T-helper 2 cell treated with Interferon-gamma antibody and Interleukin-4, amounts not matched to agents 5 μg/mL and 100 μg/mL, for 36 hours (primary cell): Measurements from ENCODE around the gene PRPF6.

ENCODE experiments used
- DNase-seq: peaks from one replicate; pipeline ENCODE4 v3.0.0; 2021; ENCODE audit warnings: low spot score
- H3K27ac Mint-ChIP-seq: one replicate; pipeline ENCODE4 v1.8.0; 2021; ENCODE audit warnings: mild to moderate bottlenecking, mixed read lengths
- H3K27me3 Mint-ChIP-seq: one replicate; pipeline ENCODE4 v1.8.0; 2021; ENCODE audit warnings: low read depth, mixed read lengths
- H3K36me3 Mint-ChIP-seq: one replicate; pipeline ENCODE4 v1.8.0; 2021; ENCODE audit warnings: low read depth, mixed read lengths
- H3K4me1 Mint-ChIP-seq: one replicate; pipeline ENCODE4 v1.8.0; 2021; ENCODE audit warnings: low read depth, mixed read lengths
- H3K4me3 Mint-ChIP-seq: one replicate; pipeline ENCODE4 v1.8.0; 2022; ENCODE audit warnings: mild to moderate bottlenecking, moderate library complexity, mixed read lengths
- H3K9me3 Mint-ChIP-seq: one replicate; pipeline ENCODE4 v1.8.0; 2021; ENCODE audit warnings: mixed read lengths

PRPF6 gene

GRCh38 chr20:64062596-64063388 lies 81.9 kb downstream of the PRPF6 start, which contains the start of gene TCEA2:
Gene TCEA2, plus strand, starts transcription at chr20:64063198. Its CDS starts 115 bp downstream, at chr20:64063313.
- Mint-ChIP-seq H3K27me3 (no peaks in the 10 kb centered on the region), H3K4me3 (peak within 1 kb of the TSS; percentile 89), H3K36me3 (peaks cover 4% of the 10 kb centered on the region), H3K9me3 (no peaks in the 10 kb centered on the region), H3K27ac (peak within 1 kb of the TSS; percentile 88), H3K4me1 (peaks cover 43% of the 10 kb centered on the region)
- peak; percentile 96 for DNase-seq

- peaks cover 44% of the 10 kb centered on the region for H3K4me1 Mint-ChIP-seq
- no peaks in the 10 kb centered on the region for H3K27me3 Mint-ChIP-seq
- H3K9me3 Mint-ChIP-seq, result no peaks in the 10 kb centered on the region
- peak; percentile 60 for DNase-seq
- H3K27ac Mint-ChIP-seq, result peak overlapping the region; percentile 88
- peak overlapping the region; percentile 89 for H3K4me3 Mint-ChIP-seq
- H3K36me3 Mint-ChIP-seq, result peaks cover 8% of the 10 kb centered on the region
Observed at GRCh38 chr20:64063389-64064144, 82.6 kb downstream of the PRPF6 start.

GRCh38 chr20:64064145-64064698 lies 83.3 kb downstream of the PRPF6 start:
- Mint-ChIP-seq H3K4me3 (peak overlapping the region; percentile 89), H3K4me1 (peaks cover 44% of the 10 kb centered on the region), H3K9me3 (no peaks in the 10 kb centered on the region), H3K27ac (peak overlapping the region; percentile 88), H3K27me3 (no peaks in the 10 kb centered on the region), H3K36me3 (peaks cover 8% of the 10 kb centered on the region)
- DNase-seq, result no peak

DNA sequence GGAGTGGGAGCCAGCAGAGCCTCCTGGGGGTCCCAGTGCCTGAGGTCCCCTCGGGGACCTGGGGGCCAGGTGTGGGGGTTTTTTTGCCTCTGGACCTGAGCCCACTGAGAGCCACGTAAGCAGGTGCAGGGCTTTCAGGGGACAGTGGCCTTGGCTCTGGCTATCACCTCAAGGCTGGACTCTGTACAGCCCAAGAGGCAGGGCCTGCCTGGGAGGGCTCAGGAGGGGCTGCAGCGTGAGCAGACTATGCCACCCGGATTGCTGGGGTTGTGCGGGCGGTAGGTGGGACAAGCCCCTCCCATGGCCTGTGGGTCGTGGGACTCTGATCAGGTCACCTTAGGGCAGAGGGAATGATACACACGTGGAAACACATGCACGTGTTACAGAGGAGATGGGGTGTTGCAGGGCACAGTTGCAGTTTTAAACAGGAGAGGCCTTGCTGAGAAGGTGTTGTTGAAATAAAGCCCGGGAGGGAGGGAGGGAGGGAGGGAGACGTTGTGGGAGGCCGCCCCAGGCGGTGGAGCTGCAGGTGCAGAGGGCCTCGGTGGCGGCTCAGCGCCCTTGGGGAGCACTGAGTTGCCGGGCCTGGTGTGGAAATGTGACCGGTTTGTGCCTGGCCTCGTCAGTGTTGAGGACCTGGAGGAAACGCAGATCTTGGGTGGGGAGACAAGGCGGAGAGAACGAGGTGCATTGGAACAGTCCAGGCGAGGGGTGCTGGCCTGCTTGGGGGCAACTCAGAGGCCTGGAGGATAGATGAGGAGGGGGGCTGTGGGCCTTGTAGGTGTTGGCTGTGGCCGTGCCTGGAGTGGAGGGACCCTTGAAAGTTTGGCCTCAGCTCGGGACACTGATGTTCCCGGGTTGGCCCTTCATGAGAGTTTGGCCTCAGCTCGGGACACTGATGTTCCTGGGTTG lies 84.4 kb downstream of the PRPF6 start:
- Mint-ChIP-seq H3K27me3 (no peaks in the 10 kb centered on the region), H3K4me1 (peaks cover 41% of the 10 kb centered on the region), H3K4me3 (peak overlapping the region; percentile 83), H3K27ac (peak overlapping the region; percentile 99), H3K36me3 (peaks cover 8% of the 10 kb centered on the region), H3K9me3 (no peaks in the 10 kb centered on the region)
- DNase-seq, result no peak

- H3K9me3 Mint-ChIP-seq, result no peaks in the 10 kb centered on the region
- no peaks in the 10 kb centered on the region for H3K27me3 Mint-ChIP-seq
- H3K36me3 Mint-ChIP-seq, result peaks cover 8% of the 10 kb centered on the region
- DNase-seq, result peak; percentile 84
- peaks cover 41% of the 10 kb centered on the region for H3K4me1 Mint-ChIP-seq
- H3K27ac Mint-ChIP-seq, result peak overlapping the region; percentile 99
- peak overlapping the region; percentile 83 for H3K4me3 Mint-ChIP-seq
Observed at GRCh38 chr20:64065974-64066343, 85.0 kb downstream of the PRPF6 start.

DNA sequence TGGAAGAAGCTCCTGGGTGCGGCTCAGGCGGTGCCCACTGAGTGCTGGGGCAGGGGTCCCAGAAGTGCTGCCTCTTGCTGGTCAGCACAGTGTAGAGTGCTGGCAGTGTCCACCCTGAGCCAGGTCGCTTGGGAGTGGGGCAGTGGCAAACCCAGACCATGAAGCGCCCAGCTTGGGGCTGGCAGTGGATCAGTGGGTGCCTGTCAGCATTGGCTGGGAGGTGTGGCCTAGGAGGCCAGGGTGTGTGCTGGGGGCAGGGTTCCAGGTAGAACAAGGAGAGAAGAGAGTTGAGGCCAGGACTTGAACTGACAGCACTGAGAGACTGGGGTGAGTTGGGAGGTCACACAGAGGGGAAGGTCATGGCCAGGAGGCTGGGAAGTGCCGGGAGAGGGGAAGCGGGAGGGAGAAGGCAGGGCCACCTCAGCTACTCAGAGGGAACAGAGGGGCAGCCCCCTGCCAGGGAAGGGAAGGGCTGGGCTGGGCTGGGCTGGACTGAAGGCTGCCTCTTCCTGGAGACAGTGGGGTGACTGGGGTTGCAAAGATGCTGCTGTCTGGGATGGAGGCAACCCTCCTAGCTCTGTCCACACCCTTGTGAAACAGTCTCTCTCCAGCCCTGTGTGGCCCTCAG lies 86.2 kb downstream of the PRPF6 start:
- peak overlapping the region; percentile 99 for H3K27ac Mint-ChIP-seq
- no peak for DNase-seq
- H3K36me3 Mint-ChIP-seq, result peaks cover 13% of the 10 kb centered on the region
- peak overlapping the region; percentile 83 for H3K4me3 Mint-ChIP-seq
- H3K27me3 Mint-ChIP-seq, result no peaks in the 10 kb centered on the region
- H3K4me1 Mint-ChIP-seq, result peaks cover 41% of the 10 kb centered on the region
- H3K9me3 Mint-ChIP-seq, result no peaks in the 10 kb centered on the region

DNA sequence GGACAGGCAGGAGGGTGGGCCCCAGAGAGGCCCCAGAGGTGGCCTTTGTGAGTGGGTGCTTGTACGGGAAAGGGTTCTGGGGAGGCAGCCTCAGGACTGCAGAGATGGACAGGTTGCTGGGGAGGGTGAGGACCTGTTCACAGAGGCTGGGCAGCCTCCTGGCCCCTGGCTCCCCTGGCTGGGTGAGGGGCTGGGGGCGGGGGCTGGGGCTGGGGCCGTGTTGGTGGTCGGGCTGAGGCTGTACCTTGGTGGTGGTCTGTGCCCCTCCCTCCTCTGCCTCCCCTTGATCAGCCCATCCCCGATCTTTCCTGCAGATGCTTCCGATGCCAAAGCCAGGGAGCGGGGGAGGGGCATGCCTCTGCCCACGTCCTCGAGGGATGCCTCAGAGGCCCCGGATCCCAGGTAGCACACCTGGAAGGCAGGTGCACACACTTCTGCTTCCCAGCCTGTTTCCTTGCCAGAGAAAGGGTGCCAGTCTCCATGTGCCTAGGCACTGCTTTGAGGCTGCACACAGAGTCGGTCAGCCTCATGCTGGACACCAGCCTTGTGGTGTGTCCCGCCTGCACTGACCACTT lies 86.9 kb downstream of the PRPF6 start:
- Mint-ChIP-seq H3K9me3 (no peaks in the 10 kb centered on the region), H3K36me3 (peaks cover 18% of the 10 kb centered on the region), H3K4me3 (peak overlapping the region; percentile 83), H3K27me3 (no peaks in the 10 kb centered on the region), H3K4me1 (peaks cover 42% of the 10 kb centered on the region), H3K27ac (peak overlapping the region; percentile 99)
- DNase-seq, result no peak

DNA sequence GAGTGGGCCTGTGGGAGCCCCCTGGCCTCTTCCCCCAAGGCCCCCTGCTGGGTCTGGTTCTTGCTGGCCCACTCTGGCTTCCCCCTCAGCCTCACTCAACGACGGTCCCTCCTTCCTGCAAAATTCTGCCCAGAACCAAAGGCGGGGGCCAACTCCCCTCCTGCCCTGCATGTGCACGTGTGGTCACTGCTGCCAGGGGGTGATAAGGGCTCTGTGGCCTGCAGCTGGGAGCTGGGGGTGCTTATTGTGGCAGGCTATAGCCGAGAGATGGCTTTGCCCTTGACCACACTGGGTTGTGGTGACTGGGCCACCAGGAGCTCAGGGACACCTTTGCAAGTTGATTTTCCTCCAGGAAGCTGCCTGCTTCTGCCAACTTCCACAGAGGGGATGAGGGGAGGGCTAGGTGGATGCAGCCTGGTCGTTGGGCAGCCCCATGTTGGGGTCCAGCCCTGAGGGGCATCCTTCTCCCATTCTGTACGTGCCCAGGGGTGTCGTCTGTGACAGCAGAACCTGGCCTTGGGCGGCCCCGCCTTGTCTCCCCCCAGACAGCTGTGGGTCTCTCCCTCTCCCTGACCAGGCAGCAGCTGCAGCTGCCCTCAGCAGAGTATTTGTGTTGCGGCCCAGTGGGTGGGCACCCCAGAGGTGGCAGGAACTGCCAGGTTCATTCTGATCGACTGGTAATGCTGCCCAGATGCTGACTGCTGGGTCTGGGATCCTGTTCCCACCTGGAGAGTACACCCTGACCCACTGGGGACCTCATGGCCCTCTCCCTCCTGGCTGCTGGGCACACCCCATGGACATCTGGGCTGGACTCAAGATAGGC lies 87.7 kb downstream of the PRPF6 start:
- Mint-ChIP-seq H3K4me1 (peaks cover 42% of the 10 kb centered on the region), H3K27me3 (no peaks in the 10 kb centered on the region), H3K9me3 (no peaks in the 10 kb centered on the region), H3K4me3 (peak overlapping the region; percentile 34), H3K27ac (peak overlapping the region; percentile 55), H3K36me3 (peaks cover 22% of the 10 kb centered on the region)
- DNase-seq, result no peak

- Mint-ChIP-seq H3K4me1 (peaks cover 39% of the 10 kb centered on the region), H3K9me3 (no peaks in the 10 kb centered on the region), H3K27ac (no peak overlapping the region), H3K4me3 (no peak overlapping the region), H3K27me3 (no peaks in the 10 kb centered on the region), H3K36me3 (peaks cover 24% of the 10 kb centered on the region)
- no peak for DNase-seq
Observed at GRCh38 chr20:64069209-64069613, 88.3 kb downstream of the PRPF6 start.

DNA sequence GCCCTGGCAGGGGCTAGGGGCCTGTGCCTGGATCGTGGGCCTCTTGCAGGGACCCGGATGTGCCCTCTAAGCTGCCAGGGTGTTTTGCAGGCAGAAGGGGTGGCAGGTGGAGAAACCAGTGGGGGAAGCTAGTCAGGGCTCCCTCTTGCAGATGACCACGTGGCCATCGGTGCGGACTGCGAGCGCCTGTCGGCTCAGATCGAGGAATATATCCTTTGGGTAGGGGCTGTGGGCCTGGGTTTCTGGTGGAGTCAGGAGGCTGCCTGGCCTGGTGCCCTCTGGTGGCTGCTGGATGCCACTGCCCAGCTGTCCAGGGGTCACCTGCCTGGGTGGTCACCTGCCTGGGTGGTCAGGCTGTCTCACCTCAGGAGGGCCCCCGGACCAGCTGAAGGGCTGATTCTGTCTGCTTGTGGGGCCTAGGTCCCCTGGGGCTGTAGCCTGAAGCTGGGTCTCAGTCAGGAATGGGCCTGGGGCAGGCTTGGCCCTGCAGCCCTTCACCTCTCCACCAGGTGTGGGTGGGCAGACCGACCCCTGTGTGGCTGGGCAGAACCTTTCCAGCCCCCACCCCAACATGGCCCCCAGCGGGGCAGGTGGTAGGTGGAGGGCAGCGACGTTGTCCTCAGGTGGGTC lies 88.8 kb downstream of the PRPF6 start:
- no peaks in the 10 kb centered on the region for H3K27me3 Mint-ChIP-seq
- peak overlapping the region; percentile 10 for H3K27ac Mint-ChIP-seq
- no peak overlapping the region for H3K4me3 Mint-ChIP-seq
- peaks cover 26% of the 10 kb centered on the region for H3K36me3 Mint-ChIP-seq
- no peak for DNase-seq
- no peaks in the 10 kb centered on the region for H3K9me3 Mint-ChIP-seq
- H3K4me1 Mint-ChIP-seq, result peaks cover 34% of the 10 kb centered on the region

- H3K4me1 Mint-ChIP-seq, result peaks cover 30% of the 10 kb centered on the region
- H3K27me3 Mint-ChIP-seq, result no peaks in the 10 kb centered on the region
- H3K4me3 Mint-ChIP-seq, result no peak overlapping the region
- H3K27ac Mint-ChIP-seq, result no peak overlapping the region
- no peak for DNase-seq
- no peaks in the 10 kb centered on the region for H3K9me3 Mint-ChIP-seq
- peaks cover 30% of the 10 kb centered on the region for H3K36me3 Mint-ChIP-seq
Observed at GRCh38 chr20:64070244-64070993, 89.5 kb downstream of the PRPF6 start.
